ENCODE measurements around the gene TMEM232.
"Not testable (repeated sequence)": the region's sequence is repeated elsewhere in the genome, so short reads cannot be mapped to it uniquely, and the experiment has no call there.

TMEM232 gene

DNA sequence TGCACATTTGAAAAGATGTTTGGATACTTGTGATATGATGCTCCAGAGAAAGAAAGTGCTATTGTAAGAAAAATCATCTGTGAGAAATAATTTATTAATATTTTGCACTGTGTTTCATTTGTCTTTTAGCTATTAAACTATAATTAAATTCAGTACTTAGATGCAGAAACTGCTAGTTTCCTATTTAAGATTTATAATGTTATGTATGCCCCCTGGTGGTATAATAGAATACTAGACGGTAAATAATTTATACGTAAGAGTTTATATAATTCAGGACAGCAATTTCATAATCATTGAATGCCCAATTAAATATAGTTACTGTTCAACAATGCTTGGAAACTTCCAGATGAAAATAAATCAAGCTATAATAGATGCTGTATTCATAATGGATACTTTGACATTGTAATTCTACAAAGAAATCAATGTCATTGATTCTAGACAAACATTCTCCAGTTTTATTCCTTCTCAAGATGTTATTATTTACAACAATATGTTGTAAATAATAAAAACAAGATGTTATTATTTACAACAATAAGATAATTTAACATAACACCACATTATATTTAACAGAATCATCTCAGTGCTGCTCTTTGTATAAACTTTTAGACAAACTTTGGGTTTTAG, 101.0 kb downstream of the TMEM232 start:
- DNase-seq (ENCODE audit: low spot score): no peak

DNA sequence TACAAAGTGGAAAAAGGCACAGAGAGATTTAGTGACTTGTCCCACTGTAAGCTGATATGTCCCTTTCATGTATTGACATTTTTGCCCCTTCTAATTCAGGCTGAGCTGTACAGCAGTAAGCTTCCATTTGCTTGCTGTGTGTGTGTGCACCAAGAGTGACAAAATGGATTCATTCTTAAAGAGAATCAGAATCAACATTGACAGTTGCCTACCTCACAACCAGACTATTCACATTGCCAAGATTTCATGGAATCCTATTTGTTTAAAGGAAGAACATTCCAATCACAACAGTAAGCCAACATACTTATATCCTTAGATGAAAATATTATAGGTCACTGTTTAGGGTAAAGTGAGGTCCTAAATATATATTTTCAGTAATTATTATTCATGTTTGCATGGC, 102.6 kb downstream of the TMEM232 start:
- no peak for DNase-seq (ENCODE audit: low spot score)

DNA sequence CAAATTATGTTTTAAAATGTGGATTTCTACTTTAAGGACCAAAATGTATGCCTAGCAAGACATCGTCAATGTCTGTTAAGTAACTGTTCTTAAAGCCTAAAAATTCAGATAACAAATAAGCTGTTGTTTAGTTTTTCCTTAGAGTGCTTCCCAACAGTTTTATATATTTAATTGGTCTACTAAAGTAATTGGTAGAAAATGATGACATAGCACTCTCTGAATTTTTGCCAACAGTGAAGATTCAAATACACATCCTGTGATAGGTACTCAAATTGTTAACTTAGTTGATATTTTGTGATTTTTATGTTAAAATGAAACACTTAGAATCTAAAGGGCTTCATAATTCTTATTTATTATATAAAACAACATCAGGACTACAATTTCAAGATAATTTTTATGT, 107.5 kb downstream of the TMEM232 start:
- DNase-seq (ENCODE audit: low spot score): no peak

DNA sequence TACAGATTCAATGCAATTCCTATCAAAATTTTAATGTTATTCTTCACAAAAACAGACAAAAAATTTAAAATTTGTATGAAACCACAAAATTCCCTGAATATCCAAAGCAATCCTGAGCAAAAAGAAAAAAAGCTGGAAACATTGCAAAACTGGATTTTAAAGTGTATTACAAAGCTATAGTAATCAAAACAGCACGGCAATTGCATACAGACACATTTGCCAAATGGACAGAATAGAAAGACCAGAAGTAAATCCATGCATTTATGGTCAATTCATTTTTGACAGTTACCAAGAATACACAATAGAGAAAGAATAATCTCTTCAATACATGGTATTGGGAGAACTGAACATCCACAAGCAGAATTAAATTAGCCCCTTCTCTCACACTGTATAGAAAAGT, 110.5 kb downstream of the TMEM232 start:
- no peak for DNase-seq (ENCODE audit: low spot score)

DNA sequence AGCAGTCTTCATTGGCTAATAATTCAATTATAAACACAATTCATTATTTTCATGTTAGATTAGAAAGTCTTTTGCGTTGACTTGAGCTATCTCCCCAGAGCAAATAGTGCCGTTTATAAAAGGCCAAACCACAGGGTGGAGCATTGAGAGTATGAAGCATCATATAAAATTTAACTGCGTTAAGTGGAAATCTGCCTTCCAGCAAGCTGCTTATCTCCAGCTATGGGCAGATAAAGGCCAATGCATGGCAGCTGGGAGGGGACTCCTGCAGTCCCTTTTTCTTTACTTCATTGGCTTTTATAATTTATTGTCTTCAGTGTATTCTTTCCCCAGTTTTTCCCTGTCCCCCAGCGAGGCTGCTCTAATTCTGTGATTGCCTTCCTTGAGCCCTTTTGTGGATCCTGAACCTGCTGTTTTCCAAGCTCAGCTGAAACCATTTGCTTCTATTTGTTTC, 113.7 kb downstream of the TMEM232 start:
- no peak for DNase-seq (ENCODE audit: low spot score)

DNA sequence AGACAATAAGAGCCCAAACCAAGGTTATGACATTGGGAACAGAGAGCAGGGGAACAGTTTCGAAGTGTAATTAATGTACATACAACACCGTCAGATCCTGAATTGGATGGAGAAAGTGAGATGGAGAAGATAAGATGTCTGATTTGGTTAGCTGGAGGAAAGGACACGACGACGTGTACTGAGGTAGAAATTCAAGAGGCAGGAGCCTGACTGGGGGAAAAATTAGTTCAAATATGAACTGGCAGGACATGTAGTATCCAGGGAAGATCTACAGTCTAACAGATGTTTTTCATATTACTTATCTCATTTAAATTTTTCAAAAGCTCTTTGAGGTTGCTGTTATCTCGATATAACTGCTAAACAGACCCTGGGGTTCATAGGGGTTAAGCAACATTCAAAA, 114.7 kb downstream of the TMEM232 start:
- DNase-seq (ENCODE audit: low spot score): no peak

DNA sequence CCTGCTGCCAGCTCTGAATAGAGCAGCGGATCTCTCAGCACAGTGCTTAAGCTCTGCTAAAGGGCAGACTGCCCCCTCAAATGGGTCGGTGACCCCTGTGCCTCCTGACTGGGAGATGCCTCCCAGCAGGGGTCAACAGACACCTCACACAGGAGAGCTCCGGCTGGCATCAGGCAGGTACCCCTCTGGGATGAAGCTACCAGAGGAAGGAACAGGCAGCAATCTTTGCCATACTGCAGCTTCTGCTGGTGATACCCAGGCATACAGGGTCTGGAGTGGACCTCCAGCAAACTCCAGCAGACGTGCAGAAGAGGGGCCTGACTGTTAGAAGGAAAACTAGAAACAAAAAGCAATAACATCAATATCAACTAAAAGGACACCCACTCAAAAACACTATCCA, 131.6 kb downstream of the TMEM232 start:
- no peak for DNase-seq (ENCODE audit: low spot score)

DNA sequence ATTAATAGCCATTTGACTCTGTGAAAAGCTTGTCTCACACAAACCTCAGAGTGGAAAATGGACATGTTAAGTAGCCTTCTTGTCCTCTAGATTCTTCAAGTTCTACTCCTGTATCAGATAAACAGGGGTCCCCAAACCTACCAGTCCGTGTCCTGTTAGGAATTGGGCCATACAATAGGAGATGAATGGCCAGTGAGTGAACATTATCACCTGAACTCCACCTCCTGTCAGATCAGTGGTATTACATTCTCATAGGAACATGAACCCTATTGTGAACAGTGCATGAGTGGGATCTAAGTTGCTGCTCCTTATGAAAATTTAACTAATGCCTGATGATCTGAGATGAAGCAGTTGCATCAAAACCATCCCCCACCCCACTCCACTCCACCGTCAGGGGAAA, 136.3 kb downstream of the TMEM232 start:
- no peak for DNase-seq (ENCODE audit: low spot score)

DNA sequence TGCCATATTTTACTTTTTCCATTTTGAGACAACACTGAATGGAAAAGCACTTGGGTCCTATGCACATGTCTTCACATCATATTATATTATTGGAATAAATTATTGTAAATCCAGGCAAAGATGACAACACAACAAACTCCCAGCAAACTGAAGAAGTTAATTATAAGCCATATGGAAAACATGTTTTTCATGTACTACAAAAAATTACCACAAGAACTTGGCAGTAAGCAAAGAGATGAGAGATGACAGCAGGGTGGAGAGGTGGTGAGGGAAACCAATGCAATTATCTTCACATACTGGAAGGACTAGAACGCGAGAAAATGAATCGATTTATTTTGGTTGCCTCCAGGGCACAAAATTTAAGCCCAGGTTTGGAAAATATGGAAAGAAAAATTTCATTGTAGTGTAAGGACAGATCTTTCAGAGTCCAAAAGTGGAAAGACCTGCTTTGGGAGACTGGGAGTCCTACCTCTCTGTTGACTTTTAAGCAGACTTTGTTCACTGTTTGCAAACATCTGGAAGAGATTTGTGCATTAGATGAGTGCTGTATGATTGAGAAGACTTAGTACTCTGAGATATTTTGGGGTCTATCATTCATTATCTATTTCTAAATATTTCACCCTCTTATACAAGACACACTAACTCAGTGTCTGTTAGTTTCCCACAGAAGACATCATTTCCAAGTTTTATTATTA, 138.0 kb downstream of the TMEM232 start:
- no peak for DNase-seq (ENCODE audit: low spot score)

DNA sequence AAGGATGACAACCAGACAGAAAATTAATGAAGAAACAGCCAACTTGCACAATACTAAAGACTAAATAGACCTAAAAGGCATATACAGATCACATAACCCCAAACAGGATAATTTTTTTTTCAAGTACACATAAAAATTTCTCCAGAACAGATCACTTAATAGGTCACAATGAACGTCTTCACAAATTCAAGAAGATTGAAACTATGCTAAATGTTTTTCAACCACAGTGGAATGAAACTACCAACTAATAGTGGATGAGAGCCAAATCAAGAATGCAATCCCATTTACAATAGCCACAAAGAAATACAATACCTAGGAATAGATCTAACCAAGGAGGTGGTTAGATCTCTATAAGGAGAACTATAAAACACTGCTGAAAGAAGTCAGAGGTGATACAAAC, 145.8 kb downstream of the TMEM232 start:
- DNase-seq (ENCODE audit: low spot score): no peak

DNA sequence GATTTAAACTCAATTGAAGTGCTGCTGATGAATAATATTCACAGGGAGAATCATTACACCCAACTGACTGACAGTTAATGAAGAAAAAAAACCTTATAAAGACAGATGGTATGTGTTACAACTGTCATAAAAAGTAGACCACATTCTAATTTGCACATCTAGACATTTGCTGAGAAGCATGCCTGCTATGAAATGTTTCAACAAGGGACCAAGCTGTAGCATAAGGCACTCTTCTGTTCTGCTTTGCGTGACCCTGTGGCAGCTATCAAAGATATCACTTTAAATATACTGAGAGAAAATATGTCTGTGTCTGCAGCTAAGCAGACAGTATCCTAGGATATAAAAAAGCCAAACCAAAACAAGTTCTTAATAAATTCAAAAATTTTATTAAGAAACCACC, 153.7 kb downstream of the TMEM232 start:
- DNase-seq (ENCODE audit: low spot score): no peak

DNA sequence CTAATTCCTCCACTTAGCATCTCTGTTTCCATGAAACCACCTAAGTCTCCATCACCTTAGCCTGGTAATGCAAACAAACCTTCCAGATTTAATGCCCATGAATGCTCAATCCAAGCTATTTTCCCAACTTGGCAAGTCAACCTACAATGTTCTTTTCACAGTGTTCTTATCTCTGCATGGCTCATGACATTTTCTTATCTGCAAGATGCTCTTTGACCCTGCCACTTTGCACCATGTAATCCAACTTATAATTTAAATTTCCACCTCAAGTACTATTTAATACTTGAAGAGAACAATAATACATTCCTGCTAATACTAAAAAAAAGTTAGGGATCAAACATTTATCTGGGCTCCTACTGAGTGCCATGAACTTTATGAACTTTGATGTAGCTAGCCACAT, 164.3 kb downstream of the TMEM232 start:
- no peak for DNase-seq (ENCODE audit: low spot score)

DNA sequence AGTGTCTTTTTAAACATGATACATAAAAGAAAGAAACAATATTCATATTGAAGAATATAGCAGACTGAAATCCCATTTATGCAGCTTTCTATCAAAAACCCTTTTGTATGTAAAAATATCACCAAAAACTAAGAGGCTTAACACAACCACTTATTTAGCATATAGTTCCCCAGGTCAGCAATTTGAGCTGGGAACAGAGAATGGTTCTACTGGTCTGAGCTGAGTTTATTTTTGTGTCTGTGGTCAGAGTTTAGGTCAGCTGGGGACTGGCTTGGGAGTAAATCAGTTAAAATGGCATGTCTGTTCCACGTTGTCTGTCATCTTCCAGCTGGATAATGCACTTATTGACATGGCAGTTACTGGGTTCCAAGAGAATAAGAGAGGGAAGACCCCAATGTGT, 165.0 kb downstream of the TMEM232 start:
- no peak for DNase-seq (ENCODE audit: low spot score)

DNA sequence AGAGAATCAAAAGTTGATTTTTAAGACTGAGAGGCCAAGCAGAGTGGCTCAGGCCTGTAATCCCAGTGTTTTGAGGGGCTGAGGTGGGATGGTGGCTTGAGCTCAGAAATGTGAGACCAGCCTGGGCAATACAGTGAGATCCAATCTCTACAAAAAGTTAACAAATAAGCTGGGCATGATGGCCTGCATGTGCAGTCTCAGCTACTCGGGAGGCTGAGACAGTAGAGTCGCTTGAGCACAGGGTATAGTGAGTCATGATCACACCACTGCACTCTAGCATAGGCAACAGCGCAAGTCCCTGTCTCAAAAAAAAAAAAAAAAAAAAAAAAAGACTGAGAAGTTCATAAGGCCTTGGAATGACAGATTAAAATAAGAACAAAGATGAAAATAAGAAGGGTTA, 177.2 kb downstream of the TMEM232 start:
- DNase-seq (ENCODE audit: low spot score): no peak

DNA sequence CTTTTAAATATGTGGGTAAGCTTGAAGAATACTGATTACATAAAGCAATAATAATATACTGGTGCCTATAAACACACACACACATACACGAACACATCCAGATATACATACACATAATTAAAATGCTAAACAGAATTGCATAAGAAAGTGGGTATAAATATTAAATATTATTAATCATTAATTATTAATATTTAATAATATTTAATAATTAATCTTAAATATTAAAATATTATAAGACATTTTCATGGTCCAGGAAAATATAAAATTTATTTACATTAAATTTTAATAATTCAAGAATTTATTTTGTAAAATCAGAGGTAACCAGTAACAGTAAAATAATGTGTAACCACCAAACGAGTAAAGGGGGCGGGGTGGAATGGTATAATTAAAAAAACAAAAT, 178.3 kb downstream of the TMEM232 start:
- DNase-seq (ENCODE audit: low spot score): no peak

DNA sequence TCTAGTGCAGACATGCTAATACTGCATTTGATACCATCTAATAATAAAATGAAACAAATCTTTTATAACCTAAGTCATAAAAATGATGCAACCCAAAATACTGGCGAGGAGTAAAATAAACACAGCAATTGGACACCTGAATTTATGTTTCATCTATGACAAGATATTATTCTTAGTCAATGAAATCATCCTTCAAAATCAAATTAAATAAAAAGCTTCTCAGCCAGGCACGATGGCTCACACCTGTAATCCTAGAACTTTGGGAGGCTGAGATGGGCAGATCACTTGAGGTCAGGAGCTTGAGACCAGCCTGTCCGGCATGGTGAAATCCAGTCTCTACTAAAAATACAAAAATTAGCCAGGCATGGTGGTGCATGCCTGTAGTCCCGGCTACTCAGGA, 179.0 kb downstream of the TMEM232 start:
- no peak for DNase-seq (ENCODE audit: low spot score)

DNA sequence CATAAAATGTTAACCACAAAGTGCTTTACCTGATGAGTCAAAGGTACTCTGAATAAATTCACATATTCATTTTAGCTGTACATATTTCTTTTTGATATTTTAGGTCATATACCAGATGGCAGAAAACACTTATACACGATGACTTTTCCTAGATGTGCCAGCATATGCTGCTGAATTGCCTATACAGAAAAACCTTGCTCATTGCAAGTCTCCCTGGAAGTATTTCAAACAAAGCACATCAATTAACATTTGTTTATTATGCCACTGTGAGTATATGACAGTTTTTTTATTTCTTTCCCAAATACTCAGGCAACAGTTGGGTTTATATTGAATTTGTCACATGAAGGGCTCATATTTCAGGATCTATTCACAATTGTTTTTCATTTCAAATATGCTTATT, 180.8 kb downstream of the TMEM232 start:
- DNase-seq (ENCODE audit: low spot score): no peak

DNA sequence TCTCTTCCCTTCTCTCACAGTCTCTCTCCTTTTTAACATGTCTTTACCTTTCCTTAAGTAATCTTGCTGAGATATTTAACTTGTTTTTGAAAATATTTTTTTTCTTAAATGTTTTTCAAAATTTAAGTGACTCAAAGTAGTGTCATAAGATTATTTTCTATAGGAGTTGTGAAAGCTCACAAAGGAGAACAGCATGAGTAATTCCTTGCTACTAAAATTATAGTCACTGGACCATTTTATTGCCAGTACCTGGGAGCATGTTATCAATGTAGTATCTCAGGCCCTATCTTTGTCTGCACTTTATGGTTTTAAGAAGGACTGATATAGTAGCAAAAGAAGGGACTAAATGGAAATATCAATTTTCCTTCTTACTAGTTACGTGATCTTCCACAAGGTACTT, 181.9 kb downstream of the TMEM232 start:
- DNase-seq (ENCODE audit: low spot score): no peak

DNA sequence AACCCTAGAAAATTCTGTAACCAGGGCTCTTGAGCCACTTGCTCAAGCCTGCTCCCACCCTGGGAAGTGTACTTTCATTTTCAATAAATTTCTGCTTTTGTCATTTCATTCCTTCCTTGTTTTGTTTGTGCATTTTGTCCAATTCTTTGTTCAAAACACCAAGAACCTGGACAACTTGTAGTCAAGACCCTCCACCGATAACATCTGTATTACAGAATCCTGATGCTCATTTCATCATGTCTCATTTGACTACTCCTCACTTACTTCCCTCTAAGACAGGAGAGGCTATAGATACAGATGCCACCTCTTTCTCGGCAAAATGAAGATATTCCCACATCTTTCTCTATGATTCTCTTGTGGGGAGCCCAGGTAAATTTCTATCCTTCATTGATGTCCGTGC, 183.5 kb downstream of the TMEM232 start:
- no peak for DNase-seq (ENCODE audit: low spot score)

DNA sequence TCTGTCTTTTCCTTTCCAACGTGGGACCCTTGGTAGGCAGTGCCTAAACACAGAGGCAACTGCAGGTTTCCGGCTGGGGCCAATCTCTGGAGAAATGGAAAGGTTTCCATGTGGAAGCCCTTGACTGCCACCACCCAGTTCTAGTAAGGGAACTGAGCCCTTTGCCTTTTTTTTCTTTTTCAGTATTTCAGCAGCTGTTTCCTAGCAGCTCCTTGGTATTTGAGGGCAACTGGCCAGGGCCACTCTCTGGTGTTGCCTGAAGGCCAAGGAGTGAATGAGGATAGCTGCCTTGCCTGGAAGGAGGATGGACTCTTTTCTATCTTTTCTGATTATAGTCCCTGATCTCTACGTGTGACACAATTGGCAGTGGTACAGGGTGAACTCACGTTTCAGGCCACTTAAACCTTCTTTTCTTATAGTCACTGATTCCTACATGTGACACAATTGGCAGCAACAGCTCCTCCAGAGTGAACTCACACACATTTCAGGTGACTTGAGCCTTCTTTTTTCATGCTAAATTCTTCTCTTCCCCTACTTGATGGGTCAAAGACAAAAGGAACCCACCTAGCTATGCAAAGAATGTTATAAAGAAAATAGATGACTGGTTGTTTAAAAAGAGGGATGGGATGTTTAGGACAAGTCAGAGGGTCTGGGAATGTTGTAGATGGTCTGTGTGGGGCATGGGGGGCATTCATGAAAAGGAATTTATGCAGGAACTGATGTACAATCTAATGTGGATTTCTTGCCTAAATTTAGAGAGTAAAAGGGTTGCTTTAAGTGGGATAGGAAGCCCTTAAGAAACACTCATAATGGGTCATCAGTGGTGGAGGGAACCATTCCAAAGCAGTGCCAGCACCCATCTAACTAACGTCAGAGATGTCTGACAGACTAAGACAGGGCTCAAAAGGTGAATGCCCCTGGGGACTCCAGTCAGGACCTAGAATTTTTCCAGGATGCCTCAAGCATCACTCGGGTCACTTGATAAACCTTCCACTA, 190.1 kb downstream of the TMEM232 start:
- no peak for DNase-seq (ENCODE audit: low spot score)

DNA sequence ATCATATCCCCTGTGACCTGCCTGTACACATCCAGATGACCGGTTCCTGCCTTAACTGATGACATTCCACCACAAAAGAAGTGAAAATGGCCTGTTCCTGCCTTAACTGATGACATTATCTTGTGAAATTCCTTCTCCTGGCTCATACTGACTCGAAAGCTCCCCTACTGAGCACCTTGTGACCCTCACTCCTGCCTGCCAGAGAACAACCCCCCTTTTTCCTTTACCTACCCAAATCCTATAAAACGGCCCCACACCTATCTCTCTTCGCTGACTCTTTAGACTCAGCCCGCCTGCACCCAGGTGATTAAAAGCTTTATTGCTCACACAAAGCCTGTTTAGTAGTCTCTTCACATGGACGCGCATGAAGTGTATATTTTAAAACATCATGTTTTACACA, 191.3 kb downstream of the TMEM232 start:
- not testable (repeated sequence) for DNase-seq (ENCODE audit: low spot score)

DNA sequence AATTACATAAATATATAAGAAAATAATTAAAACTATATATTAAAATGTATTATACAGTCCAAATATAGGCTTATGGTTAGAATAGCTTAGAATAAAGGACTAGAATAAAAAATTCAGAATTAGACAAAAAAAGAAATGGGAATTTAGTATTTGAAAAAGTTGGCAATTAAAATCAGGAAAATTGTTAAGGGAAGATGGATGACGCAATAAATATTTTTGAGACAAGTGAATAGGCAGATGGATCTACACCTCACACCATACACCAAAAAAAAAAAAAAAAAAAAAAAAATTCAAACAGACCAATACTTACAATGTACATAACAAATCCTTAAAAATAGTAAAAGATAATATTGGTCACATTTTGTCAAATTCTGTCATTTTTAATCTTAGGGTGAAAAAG, 200.7 kb downstream of the TMEM232 start:
- no peak for DNase-seq (ENCODE audit: low spot score)

DNA sequence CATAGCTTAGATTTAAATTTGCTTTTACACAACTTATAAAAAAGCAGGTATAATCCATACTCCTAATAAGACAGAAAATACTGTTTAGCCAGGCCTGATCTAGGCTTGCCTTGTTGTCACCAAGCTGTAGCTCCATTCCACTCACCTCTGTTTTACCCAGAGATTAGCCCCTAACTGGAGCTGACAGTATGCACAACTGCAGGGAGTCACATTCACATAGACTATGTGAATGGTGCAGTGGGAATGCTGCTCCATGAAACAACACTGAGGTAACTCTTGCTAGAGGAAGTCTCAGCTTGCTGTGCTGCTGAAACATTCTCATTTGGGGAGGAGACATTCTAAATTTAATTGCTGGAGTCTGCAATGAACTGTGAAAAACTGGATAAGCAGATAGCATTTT, 209.1 kb downstream of the TMEM232 start:
- no peak for DNase-seq (ENCODE audit: low spot score)
